Stimulated activated CD4-positive, alpha-beta T cell treated with anti-CD3 and anti-CD28 coated beads, Interleukin-2, amount 100 ng/mL, for 24 hours (primary cell): ENCODE results near the gene FEZF2.

Source experiments
- DNase-seq, 2 donors: peaks; one replicate each; pipeline ENCODE4 v3.0.0-alpha.2; 2020

Gene FEZF2

DNA sequence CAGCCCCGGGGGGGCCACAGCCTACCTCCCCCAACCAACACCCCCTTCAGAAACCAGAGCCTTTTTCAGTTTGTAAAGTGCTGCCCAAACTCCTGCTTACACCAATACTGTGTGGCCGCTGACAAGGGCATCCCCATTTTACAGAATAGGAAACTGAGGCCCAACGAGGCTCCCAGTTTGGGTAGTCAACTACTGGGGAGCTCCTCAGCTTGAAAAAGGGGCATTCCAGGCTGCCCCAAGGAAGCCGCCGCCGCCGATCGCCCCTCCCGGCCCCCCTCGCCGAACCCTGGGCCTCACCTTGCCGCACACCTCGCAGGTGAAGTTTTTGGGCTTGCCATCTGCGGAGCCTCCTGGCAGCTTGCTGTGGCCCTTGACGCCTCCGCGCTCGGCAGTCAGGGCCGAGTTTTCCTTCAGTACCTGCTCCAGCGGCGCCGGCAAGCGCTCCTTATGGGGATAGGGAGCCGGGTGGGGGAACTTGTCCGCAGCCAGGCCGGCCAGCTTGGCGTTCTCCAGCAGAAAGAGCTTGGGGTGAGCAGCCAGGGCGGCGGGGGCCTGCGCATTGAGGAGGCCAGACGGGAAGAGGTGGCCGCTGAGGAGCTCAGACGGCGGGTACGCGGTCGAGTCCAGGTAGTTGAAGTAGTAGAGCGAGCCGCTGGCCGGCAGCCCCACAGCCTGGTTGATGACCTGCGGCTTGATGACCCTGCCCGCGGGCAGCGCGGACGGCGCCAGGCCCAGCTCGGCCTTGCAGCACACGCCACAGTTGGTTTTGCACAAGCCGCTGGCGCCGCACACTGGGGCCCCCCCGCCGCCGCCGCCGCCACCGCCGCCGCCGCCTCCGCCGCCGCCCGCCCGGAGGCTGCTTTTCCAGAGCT, 1.4 kb downstream of the FEZF2 start:
- no peak for DNase-seq

DNA sequence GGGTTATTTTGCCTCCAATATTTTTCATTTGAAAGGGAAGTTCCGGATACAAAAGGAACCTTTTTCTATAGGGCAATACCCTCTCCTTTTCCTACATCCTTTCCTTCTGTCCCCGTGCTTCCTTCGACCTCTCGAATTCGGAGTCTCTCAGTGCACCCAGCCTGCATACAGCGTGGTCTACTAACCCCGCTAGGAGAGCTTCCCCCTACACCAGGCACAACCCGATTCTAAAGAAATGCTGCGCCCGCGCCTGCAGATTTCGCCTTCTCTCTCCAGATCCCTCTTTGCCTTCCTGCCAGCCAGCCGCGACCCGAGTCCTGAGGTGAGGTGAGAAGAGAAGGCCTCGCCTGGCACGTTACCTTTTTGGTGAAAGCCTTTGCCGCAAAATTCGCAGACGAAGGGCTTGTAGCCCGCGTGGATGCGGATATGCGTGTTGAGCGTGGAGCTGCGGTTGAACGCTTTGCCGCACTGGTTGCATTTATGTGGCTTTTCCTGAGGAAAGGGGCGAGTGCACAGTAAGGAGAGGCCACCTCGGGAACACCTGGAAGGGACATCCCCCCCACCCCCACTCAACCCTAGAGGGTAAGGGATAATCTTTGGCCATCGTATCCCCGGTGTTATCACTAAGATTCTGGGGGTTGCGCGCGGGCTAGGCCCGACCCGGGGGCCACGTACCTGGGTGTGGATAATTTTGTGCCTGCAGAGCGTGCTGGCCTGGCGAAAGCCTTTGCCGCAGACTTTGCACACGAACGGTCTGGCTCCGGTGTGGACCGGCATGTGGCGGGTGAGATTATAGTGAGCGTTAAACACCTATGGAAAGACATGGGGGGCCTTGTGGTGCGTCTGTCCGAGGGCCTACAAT, 2.3 kb downstream of the FEZF2 start:
- no peak for DNase-seq

DNA sequence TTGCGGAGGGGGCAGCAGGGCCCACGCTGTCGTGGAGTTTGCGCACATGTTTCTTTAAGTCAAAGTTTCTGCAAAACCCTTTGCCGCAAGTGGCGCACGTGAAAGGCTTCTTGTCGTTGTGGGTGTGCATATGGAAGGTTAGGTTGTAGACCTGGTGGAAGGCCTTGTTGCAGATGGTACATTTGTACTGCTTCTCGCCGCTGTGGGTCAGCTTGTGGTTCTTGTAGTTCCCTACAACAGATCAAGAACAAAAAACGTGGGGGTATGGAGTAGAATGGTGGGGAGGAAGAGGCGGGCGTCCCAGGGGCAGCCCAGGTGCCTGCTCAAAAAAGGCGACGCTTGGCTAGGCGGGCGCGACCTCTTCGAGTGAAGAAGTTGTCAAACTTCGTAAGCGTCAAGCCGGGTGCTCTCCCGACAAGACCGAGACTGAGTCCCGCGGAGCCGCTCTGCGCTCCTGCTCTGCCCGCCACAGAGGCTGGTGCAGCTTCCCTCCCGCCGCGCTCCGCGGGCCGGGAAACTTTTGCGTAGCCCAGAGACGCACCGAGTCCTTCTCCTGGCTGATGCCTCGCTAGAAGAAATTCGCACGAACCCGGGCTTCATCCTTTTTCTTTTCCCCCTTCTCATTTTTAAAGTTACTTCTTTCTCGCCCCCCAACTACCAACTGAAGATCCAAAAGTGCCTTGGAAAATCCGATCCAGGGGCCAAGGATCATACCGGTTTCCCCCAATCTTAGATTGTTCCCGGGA, 3.1 kb downstream of the FEZF2 start:
- no peak for DNase-seq

DNA sequence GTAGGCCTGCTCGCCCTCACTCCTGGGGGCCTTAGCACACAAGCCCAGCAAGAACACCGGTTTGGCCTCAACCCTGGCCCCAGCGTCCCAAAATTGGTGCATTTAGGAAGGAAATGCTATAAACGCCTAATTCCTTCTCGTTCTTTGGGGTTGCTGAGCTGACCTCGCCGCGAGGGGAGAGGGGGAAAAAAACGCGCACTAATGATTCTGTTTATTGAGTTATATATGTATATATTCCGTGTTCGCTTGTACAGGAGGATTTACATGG, 3.9 kb downstream of the FEZF2 start:
- DNase-seq, result no peak

DNA sequence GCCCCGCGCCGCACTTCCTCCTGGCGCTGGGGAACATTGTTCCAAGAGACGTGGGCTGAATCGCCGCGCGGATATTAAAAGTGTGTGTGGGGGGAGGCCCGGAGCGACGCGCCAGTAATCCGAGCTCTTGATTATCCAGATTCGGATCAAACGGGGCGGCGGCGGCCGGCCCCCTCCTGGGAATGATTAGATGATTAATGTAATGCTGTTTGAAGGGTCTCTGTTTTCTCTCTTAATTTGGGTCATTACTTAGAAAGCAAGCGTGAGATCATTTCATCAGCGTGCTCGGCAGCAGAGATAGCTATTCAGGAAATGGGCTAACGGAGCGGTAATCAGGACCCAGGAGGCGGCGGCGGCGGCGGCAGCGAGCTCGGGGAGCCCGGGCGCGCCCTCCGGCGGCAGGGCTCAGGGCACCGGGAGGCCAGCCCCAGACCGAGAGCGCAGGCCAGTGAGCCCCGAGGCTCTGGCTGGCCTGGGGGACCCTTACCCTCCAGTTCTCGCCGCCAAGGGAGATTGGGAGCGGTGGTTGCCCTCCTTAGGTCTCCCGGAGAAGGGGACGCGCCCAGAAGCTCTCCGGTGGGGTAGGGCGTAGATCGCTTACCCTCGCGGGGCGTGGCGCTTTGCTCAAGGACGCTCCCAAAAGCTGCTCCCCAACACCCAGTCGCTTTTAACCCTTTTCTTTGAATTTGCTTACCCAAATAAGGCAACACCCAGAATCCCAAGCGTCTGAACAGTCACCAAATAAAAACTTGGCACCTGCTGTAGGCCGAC, 4.5 kb downstream of the FEZF2 start:
- DNase-seq, result no peak

DNA sequence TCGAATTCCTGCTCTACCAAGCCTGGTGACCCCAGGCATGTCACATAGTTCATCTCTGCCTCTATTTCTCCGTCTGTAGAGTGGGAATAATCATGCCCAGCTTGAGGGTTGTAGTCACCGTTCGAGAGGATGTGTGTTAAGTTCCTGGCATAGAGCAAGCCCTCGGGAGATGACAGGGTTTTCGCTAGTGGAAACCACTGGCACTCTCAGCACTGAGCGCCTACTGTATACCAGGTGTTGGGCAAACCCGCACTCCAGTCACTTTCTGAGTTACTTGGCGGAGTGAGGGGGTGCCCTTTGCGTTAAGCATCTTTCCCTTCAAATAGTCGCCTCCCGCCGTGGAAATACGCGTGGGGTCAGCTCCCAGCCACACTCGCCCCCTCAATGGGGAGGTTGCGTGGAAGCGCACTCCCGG, 5.1 kb downstream of the FEZF2 start:
- DNase-seq, result no peak

DNA sequence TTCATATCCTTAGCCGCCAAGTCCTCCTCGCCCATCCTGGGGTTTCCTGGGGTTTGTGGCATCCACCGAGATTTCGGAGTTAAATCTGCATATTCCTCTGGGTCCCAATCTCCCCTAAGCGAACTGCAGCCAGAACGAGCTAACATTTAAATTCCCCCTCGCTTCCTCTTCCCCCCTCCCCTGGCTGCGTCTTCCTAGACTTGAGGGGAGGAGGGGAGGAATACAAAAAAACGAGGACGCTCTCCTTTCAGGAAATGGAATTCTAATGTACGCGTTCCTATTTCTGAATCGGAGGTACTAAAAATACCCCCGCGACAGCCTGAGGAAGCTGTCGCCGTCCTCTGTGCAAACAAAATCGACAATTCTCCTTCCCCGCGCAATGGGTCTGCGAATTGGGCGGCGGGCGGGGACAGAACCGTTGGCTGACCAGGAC, 5.6 kb downstream of the FEZF2 start:
- DNase-seq, result no peak

DNA sequence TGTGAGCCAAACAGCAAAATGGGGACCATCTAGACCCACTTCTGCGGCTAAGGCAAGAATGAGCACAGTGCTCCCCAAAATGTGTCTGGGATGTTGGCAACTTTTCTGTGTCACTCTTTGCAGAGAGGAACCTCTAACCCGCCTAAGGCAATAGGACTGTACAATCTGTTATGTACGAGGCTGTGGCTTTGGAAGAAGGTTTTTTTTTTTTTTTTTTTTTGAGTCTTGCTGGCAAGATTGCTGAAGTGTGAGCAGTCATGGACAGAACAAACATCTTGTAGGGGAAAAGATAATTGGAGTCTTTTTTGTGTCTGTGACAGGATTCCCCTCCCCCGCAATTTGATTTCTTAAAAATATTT, 7.2 kb downstream of the FEZF2 start:
- no peak for DNase-seq

DNA sequence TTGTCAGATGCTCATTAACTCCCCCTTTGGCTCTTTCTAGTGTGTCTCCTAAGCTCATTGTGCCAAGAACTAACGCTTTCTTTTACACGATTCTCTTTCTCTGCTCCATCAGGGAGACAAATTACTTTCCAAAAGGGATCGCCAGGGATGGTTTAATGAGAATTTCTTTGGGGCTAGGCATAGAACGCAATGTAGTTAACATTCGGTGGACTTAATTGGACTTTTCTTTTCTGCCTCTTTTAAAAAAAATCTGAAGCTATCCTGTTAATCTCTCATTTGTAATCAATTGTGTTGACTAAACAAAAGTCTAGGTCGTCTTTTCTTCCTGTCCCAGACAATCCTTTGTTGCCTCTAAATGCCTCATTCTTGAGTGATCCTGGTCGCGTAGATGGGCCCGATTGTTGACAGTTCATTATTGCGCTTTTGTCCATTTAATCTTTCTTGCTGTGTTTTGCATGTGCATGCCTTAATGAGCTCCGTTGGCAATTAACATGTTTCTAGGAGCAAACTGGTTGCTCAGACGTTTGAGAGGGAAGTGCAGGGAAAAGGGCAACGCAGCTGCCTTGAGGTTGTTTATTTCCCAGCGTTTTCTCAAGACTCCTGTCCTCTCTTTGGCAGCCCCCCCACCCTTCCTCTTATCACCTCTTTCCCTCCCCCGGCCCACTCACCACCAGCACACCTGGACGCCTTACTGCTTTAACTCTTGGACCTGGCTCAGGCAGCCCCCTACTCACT, 7.8 kb downstream of the FEZF2 start:
- DNase-seq, result no peak

DNA sequence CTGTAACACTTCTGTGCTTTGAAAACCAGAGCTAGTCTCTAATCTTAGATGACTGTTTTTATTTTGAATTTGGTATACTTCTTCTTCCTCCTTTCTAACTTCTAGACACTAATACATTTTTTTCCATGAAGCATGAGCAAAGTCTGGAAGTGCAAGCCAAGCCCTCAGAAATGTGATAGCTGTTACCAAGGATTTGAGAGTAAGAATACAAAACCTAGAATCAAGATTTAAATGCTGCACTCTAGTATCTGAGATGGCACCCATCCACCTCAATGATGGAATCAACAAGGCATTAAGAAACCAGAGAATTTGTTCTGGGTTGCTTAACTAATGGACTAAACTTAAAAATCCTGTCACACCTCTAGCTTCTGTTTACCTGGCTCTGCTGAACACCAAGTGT, 9.2 kb downstream of the FEZF2 start:
- no peak for DNase-seq

DNA sequence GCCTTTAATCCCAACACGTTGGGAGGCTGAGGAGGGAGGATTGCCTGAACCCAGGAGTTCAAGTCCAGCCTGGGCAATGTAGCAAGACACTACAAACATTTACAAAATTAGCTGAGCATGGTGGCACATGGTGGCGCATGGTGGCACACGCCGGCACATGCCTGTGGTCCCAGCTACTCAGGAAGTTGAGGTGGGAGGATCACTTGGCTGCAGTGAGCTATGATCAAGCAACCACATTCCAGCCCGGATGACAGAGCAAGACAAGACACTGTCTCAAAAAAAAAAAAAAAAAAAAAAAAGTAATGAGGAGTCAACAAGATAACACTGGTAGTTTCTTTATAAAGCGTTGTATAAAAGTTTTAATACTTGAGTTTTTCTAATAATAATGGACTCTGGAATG, 10.1 kb downstream of the FEZF2 start:
- DNase-seq, result no peak

DNA sequence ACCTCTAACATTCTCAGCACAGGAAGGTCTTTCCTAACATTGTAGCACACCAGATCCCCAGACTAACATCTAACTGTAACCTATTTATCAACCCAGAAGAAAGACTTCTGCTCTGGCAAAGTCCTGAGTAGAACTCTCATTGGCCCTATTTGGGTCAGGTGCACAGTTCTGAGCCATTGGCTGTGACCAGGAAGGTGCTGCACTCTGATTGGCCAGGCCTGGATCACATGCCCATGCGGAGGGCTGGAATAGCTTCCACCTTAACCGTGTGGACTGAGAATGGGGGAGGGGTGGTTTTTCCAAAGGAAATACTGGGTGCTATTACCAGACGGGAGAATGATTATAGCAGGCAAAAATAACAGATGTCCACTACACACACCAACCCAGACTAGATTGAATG, 11.5 kb downstream of the FEZF2 start:
- no peak for DNase-seq

DNA sequence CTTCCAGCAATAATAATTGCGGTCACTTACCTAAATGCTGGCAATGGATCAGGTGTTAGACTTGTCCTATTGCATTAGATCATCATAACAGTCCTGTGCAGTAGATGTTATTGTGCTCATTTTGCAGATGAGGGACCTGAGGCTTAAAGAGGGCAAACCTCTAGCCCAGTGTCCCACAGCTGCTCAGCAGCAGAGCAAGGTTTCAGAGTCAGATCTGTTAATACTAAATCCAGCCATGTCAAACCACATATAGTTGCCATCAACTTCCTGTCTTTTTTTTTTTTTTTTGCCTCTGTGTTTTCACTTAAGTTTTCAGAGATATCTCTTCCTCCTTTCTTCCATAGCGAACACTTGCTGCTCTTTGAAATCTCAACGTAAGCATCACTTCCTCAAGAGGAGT, 12.1 kb downstream of the FEZF2 start:
- no peak for DNase-seq

DNA sequence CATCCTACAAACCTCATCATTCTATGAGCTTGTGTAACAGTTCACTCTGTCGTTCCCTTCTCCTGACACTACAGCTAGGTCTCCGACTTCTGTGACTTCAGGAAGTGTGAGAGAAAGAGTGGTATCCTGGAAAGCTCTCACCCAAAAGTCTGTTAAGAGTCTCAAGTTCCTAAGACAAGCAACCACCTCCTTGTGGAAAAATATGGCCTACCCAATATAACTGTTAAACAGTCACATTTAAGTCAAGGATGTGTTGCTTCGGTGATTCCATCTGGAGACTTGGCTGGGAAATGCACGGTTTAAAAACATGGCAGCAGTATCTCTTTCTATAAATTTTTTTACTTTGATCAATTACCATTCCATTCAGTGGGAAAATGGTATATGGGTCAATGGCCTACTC, 13.8 kb downstream of the FEZF2 start:
- no peak for DNase-seq

DNA sequence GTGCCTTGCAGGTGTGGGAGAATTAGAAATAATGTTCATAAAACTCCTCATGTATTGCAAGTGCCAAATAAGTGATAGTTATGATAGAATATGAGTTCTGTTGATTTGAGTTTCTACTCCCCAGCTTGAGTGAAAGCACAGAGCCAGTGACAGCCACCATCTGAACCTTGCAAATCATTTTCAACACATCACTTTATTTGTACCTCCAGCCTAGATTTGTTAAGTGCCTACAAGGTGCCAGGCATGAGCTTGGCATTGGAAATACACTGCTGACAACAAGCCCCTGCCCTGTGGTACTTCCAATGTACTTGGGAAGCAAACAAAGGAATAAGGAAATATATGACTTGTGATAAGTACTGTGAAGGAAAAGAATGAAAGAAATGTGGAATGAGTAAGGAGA, 17.0 kb downstream of the FEZF2 start:
- DNase-seq, result no peak

DNA sequence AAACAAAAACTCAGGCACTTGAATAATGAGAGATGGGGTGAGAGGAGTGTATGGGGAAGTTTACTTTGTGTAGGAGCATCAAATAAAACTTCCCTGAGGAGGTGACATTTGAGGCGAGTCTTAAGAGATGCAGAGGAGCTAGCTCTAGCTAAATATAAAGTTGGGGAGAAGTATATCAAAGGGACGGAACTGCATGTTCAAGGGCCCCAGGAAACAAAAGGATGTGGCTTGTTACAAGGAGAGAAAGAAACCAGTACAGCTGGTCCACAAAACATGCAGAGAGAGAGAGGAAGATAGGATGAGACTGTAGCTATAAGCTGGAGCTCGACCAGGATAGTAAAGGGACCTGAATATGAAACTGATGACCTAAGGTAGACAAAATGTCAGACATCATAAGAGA, 17.6 kb downstream of the FEZF2 start:
- DNase-seq, result no peak

DNA sequence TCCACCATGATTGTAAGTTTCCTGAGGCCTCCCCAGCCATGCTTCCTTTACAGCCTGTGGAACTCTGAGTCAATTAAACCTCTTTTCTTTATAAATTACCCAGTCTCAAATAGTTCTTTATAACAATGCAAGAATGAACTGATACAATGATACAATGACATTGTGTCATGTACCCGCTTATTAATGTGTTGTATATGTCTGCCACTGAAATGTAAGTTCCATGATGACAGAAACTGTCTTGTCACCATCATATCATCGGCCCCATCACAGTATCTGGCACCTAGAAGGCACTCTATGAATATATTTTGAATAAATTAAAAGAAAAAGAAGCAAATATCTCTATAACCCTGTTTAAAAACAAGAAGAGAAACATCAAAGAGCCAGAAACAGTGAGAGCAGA, 29.6 kb downstream of the FEZF2 start:
- no peak for DNase-seq

DNA sequence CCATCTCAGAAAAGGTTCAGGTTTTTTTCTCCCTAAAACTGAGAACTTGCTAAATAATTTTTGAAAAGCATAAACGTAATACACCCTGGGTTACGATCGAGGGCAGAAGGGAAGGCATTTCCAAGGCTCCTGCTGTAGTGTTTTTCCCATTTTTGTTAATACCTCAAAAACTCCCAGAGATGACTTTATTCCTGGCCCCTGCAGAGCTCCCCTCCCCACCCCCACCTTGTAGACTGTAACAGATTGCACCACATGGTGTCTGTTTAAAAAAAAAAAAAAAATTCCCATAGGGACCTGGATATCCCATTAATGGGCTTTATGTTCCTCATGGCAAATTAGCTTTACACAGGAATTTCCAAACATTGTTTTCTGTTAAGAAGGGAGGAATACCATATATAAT, 38.2 kb downstream of the FEZF2 start:
- DNase-seq, result no peak

DNA sequence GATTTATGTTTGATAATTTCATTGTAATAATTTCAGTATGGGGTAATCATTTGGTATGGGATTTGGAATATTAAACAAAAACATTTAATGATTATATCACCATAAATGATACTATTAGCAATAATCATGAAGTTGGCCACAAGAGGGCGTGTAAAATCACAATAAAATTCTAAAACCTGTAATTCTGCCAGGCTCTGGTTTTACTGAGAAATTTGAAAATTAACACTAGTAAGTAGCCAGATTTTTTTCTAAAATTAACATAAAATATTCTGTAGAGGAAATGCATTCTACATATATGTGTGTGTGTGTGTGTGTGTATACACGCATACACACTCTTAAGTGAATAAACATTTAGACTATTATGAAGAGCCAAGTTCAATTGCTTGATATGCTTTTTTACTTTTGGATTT, 40.5 kb downstream of the FEZF2 start:
- DNase-seq, result no peak

DNA sequence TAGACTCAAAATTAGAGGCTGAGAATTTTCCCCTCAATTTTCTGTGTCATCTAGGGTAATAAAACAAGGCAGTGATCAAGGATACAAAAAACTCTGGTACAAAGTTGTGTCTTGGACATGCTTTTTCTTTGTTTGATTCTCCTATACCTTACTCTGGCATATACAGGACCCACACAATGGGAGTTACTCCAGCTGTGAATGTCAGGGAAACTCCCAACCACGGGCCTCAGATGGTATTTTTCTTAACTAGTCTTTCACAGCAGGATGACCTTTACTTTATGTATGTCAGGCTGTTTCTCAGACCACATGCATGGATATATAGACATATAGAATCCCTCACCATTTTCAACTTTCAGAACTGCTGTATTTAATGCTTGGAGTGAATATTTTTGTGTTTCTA, 41.3 kb downstream of the FEZF2 start:
- no peak for DNase-seq

DNA sequence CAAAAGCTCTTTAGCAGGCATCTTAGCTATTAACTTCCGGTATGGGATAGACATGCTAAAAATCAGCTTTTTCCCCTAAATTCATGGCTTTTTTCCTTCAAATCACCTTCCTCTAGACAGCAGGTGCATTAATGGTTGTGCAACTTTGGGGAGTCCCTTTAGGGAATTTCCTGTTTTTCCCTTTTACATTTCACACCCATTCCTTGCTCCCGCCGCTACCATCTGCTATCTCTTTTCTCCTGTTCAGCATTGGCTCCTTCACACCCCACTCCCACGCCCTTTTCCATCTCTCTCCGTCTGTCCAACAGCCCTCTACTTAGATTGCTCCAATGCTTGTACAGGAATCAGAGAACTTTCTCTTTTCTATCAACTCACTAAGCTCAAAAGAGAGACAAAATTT, 43.4 kb downstream of the FEZF2 start:
- no peak for DNase-seq

DNA sequence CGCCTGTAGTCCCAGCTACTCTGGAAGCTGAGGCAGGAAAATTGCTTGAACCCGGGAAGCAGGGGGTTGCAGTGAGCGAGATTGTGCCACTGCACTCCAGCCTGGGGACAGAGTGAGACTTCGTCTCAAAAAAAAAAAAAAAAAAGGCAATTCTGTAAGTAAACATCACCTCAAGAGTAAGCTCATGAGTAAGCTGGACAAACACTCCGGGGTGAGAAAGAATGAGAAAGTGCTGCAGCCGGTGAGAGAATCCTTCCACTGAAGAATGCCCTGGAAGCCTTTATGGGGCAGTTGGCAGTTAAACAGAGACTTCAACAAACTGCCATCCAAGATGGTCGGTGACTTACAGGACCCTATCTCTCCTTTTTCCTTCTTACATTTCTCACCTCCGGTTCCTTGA, 47.5 kb downstream of the FEZF2 start:
- no peak for DNase-seq
